GM18511 (cell line): Measurements from ENCODE around the gene CCDC15.
"Not testable (repeated sequence)": the region's sequence is repeated elsewhere in the genome, so short reads cannot be mapped to it uniquely, and the experiment has no call there.

ENCODE experiments used
- ATAC-seq: cut with Tn5 transposase; IDR thresholded peaks from one replicate; pipeline ENCODE4 v1.9.1; 2021; ENCODE audit warnings: mild to moderate bottlenecking, moderate library complexity; ENCODE audit not compliant: unreplicated experiment

CCDC15 gene

DNA sequence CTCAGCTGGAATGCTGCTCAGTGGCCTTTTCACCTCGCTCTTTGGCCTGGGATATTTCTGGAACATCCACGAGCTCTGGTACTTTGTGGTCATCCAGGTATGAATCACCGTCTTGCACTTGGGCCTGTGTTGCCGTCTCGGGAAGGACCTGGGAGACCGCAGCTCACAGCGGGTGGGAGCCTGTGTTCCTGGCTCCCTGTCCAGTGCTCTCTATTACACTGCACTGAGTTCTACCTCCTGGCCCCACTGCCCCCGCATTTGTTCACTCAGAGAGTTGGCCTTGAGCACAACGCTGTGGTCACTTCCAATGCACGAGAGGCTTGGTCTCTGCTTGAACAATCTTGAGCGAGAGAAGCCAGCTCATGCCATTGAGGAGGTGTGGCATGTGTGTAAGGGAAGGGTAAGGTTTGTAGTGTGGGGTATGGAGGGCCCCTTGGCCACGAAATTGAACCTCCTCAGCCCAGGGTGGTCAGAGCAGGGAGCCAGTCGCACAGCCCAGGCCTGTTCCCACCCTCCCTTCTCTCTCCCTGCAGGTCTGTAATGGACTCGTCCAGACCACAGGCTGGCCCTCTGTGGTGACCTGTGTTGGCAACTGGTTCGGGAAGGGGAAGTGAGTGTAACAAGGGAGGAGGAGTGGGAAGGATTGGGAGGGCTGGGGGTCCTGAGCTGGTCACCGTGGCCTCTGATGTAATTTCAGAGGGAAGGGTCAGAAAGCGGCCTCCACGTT lies 125.3 kb downstream of the CCDC15 start:
- ATAC-seq, result no peak

DNA sequence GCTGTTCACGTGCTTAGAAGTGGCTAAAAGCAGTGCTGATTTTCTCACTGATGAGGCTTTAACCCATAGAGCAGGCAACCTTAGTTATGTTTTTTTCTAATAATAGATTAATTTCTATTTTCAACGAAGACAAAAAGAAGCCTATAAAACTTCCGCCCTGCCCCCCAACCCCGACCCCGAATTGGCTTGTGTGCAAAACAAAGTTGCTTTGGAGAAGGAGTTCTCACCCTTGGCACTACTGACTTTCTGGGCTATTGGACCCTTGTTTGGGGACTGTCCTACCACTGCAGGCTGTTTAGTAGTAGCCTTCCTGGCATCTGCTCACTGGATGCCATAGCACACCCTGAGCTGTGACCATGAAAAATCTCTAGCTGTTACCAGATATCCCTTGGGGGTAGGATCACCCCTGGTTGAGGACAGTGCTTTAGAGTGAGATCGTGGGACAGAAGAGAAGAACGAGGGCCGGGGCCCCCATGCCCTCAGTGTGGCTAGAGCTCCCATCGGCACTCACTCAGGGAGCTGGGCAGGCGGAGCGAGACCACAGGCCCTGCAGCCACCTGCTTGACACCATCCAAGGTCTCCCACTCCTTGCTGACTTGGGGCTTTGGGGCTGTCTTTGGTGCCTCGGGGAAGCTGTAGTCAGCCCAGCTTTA lies 126.0 kb downstream of the CCDC15 start:
- no peak for ATAC-seq

DNA sequence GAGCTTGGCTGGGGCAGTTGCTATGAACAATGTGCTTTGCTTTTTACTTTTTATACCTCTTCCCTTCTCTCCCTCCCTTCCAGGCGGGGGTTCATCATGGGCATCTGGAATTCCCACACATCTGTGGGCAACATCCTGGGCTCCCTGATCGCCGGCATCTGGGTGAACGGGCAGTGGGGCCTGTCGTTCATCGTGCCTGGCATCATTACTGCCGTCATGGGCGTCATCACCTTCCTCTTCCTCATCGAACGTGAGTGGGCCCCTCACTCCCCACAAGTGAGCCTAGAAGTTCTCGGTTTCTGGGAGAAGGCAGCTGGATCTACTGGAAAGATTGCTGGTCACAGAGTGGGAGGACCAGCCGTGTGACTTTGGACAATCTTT lies 126.5 kb downstream of the CCDC15 start:
- no peak for ATAC-seq

DNA sequence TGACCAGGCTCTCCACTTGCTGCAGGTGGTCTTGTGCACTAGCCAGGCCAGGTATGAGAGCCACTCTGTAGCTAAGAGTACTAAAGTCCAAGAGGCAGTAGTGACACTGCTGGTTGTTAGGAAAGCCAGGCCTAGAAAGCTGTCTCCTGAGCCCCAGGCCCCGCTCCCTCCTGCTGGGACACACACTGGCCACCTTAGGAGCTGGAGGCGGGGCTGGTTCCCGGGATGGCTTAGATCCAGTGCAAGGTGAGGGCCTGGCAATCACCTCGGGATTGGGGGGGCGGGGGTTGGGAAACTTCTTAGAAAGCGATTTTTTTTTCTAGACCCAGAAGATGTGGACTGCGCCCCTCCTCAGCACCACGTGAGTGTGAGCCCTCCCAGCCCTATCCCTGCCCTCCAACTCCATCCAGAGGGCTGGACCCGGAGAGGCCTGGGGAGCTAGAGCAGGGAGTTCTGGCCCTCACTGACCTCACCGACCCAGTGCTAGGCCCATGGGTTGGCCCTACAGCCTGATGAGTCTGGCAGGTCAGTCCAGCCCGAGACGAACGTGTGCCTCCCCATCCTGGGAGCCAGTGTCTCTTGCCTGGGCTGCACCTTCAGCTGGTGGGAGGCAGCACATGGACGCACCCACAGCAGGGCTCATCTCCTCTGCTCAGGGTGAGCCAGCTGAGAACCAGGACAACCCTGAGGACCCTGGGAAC lies 127.2 kb downstream of the CCDC15 start:
- ATAC-seq, result no peak

DNA sequence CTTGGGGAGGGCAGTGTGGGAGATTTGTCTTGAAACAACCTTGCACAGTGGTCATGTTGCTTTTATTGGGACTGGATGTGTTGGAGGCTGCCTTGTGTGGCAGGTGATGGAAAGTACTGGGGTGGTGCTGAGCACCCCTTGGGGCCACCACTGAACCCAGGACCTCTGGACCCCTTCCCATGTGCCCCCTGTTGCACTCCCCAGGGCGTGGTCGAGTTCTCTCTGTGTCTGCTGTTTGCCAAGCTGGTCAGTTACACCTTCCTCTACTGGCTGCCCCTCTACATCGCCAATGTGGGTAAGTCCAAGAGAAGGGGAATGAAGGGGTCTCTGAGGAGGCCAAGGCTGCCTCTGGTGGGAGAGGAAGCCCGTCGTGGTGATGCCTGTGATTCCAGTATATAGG lies 128.0 kb downstream of the CCDC15 start:
- ATAC-seq, result no peak

DNA sequence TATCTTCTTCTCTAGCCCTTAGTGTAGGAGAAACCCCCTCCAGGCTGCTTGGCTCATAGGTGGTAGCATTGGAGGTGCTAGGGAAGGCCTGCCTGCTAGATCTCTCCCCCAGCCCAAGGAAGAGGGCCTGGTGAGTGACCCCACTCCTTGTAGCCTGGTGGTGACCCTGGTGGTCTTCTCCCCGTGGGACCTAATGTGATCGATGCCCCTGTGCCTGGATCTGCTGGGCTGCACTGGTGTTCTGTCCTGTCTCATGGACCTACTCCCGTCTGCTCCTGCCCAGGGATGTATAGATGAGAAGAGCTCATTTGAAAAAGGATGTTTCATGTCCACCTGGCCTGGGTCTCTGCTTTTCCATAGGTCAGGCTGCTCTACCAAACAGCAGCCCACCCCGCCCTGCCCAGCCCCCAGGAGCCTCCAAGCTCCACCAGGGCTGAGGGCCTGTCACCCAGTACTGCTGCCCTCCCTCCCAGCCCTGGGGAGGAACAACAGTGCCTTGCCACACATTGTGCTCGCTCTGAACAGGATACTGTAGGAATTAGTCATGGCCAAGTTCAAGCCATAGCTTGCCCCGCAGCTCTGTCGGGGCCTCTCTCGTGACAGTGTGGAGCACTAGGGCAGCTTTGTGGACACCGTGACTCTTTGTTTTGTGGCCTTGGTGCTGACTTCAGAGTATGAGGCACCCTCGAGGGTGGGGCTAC lies 128.8 kb downstream of the CCDC15 start:
- ATAC-seq, result no peak

DNA sequence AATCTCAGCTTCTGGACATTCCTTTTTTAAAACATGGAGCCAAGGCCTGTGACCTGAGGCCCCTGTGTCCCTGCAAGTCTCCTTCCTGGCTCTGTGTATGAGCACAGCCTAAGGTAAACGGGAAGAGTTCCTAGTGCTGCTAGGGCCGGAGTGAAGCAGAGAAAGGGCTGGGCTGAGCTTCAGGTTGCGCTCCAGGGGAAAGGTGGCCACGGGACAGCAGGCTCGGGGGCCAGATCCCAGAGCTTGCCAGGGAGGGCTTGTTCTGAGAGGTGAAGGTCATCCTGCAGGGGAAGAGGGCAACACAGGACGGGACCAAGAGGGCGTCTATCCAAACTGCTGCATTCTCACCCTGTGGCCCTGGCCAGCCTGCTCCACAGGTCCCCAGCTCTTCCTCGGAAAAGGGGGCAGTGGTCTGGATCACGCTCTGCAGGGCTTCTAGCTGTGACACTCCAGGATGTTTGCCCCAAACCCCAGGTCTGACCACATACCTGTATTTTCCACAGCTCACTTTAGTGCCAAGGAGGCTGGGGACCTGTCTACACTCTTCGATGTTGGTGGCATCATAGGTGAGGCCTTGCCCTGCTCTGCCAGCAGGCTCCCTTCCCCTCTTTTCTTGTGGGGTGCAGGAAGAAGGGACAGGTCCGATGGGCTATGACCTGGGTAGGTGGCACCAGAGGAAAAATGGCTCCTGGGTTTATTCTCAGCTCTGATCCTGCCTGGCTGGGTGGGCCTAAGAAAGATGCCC lies 129.5 kb downstream of the CCDC15 start:
- ATAC-seq, result no peak

DNA sequence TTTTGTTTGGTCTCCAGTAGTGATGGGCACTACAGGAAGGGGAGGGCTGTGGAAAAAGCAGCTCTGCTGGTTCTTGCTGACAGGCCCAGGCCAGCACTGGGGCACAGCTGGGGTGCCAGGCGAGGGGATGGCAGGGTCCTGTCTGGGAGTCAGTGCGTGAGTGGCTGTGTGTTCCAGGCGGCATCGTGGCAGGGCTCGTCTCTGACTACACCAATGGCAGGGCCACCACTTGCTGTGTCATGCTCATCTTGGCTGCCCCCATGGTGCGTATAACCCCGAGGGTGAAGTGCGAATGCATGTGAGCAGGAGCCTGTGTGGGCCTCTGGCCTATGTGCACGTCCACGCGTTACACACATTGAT lies 130.0 kb downstream of the CCDC15 start:
- no peak for ATAC-seq

DNA sequence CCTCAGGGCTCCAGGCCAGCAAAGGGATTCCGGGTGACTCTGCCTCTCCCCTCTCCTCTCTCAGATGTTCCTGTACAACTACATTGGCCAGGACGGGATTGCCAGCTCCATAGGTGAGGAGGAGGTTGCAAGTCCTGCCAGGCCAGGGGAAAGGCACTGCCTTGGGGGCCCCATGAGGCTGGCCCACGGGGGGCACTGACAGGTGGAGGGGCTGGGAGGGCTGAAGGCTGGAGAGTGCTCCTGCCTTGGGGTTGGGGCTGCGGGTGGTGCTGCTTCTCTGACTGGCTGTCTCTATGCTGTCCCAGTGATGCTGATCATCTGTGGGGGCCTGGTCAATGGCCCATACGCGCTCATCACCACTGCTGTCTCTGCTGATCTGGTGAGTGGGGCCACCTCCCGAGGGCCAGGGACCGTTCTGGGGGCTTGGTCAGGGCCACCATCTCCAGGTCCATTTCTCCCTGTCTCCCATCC lies 130.8 kb downstream of the CCDC15 start:
- ATAC-seq, result no peak

DNA sequence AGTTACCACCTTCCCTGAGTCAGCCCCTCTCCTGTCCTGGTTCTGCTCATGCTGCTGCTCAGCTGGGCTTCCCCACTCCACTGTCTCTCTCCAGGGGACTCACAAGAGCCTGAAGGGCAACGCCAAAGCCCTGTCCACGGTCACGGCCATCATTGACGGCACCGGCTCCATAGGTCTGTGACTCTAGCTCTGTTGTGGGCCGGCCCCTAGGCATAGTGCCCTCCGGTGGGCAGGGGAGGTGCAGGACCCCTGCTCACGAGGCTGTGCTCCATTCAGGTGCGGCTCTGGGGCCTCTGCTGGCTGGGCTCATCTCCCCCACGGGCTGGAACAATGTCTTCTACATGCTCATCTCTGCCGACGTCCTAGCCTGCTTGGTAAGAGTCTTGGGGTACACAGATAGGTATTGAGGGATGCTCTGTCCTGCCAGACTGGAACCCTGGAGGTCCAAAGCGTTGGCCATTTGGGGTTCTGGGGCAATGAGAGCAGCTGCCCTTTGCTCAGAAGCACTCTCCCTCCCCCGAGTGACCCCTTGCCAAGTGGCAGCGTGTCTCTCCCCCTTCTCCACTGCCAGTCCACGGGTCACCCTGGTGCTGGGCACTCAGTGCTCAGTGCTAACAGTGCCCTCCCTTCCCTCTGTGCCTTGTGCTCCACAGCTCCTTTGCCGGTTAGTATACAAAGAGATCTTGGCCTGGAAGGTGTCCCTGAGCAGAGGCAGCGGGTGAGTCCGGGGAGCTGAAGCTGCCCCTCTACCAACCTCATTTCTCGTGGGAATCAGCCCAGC lies 131.5 kb downstream of the CCDC15 start:
- ATAC-seq, result no peak

DNA sequence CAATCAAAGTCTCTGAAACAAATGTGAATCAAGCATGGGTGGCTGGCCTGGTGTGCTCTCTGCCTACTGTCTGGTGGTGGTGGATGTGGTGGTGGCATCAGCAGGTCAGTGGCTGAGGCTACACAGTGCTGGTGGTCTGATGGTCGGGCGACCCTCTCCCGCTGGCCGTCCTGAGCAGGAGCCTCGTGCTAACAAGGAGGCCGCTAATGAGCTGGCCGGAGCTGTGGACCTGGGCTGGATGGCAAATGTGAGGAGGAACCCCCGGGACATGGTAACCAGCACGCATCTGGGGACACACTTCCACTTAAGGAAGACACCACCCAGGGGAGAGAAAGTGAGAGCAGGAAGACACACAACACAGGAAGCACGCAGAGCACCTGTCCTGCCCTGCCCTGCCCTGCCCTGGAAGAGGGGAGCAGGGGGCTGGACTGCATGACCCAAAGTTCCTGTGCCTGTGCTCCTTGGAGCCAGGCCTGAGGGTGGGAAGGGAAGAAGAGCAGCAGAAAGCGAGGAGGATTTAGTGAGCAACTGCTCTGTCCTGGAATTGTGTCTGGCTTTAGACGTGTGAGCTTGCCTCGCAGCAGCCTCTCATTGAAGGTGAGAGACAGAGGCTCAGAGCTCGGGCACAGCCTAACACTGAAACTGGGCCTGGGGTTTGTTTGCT lies 132.8 kb downstream of the CCDC15 start:
- ATAC-seq, result no peak

DNA sequence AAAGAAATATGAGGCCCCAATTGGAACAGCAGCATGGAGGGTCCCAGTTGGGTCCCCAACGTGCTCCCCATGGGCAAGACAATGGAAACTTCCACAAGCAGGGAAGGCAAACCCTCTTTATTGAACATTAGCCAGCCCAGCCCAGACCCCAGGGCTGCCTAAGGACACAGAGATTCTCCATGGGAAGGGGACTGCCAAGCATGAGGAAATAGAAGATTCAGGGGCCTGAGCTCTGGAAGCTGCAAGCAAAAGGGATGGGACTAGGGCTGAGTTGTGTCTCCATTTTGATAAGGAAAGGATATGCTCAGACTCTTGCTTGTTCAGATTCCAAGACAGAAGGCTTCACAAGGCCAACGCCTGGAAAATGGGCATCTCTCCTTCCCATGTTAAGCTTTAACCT lies 134.1 kb downstream of the CCDC15 start:
- no peak for ATAC-seq

DNA sequence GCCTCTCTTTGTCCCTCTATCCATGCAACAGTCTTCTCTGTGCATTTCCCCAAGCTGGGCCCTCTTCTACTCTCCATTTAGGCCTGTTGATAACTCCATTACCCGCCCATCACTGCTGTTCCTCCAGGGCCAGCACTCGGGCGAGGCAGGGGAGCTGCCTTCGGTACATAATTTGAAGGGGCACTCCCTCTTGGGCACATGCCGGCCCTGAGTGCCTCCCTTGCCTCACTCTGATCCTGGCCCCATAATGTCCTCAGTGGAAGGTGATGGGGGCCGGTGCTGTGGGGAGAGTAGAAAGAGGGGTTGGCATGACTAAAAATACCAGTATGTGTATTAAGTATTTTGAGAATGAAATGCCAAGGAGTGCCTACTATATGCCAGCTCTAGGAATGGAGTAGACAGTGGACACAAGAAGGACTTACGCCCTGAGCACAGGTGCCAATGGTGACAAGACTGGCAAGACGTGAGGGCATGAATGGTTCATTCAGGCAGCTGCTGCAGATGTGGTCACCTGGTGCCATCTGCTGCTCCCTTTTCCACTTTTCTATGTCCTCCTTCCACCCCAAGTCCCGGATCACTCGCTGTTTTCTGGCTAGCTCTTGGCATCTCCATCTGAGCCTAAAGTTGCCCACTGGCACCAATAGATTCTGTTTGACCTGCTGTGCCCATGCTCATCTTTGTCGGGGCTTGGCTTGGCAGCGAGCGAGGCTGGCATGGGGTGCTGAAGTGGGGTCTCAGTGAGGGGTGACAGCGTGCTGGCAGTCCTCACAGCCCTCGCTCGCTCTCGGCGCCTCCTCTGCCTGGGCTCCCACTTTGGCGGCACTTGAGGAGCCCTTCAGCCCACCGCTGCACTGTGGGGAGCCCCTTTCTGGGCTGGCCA lies 134.8 kb downstream of the CCDC15 start:
- no peak for ATAC-seq

DNA sequence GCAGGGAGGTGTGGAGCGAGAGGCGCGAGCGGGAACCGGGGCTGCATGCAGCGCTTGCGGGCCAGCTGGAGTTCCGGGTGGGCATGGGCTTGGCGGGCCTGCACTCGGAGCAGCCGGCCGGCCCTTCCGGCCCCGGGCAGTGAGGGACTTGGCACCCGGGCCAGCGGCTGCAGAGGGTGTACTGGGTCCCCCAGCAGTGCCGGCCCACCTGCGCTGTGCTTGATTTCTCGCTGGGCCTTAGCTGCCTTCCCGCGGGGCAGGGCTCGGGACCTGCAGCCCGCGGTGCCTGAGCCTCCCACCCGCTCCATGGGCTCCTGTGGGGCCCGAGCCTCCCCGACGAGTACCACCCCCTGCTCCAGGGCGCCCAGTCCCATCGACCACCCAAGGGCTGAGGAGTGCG lies 135.5 kb downstream of the CCDC15 start:
- ATAC-seq, result not testable (repeated sequence)

DNA sequence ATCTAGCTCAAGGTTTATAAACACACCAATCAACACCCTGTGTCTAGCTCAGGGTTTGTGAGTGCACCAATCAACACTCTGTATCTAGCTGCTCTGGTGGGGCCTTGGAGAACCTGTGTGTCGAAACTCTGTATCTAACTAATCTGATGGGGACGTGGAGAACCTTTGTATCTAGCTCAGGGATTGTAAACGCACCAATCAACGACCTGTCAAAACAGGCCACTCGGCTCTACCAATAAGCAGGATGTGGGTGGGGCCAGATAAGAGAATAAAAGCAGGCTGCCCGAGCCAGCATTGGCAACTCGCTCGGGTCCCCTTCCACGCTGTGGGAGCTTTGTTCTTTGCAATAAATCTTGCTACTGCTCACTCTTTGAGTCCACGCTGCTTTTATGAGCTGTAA lies 136.1 kb downstream of the CCDC15 start:
- ATAC-seq, result not testable (repeated sequence)

DNA sequence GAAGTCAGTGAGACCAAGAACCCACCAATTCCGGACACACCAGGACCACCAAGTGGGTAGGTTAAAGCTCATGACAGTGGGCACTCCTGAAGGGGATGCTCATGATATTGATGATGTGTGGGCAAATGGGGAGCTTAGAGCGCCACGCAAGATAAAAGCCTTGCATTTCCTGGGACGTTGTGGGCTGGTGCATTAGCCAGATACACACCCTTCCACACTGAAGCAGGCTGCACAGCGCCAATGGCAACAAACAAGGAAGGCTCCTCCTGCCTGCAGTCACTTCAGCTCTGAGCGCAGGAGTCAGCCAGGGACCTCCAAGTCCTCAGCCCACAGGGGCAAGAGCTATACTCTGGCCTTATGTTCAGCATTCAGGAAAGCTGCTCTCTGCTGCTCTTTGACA lies 136.8 kb downstream of the CCDC15 start:
- no peak for ATAC-seq
